ENCODE data around the gene SAP30BP. TPM values are rescaled to one million over a fixed set of nuclear protein-coding genes. Genes with fewer than 3 reads are reported as not detected.
A peak's percentile ranks its signal among the peaks of the same experiment; 100 is the strongest.

The SAP30BP gene
- total RNA-seq, 4 donors from 2014 or later, result 54.0 to 85.1 (median 74.1) TPM

DNA sequence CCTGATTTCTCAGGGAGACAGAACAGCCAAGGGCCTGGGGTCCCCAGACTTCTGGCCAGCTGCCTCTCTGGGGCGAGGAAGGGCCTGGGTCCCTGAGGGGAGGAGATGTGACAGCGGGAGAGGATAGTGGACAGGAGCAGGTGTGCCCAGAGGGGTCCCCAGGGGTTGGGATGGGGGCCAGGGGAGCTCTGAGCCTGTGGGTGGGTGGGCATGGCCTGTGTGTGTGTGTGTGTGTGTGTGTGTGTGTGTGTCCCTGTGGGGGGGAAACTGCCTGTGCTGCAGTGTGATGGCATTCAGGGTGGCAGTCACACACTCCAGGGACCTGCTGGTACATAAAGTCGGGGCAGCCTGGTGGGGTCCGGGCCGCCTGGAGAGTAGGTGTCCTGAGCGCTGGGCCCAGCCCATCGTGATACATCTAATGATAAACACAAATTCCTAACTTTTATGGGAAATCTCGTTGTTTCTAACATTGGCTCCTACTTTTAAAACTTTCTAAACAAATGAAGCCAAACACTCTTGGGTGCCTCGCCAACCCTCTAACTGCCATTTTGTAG, 55.5 kb downstream of the SAP30BP start:
- 59 to 63% methylated on average over 9 of the region's 9 CpGs for WGBS, 2 donors
- TF ChIP-seq POLR2A (IDR thresholded peaks at IDR 0.05), result no peak
- peak overlapping the region; percentile 51 for H3K4me3 ChIP-seq (ENCODE audit: low read depth, poor library complexity, severe bottlenecking)
- no peak for DNase-seq (ENCODE audit: low spot score in 2 of 2)
- intact Hi-C loops (cut with DNase I; ENCODE audit: low total_unique reads), result no loop called here

DNA sequence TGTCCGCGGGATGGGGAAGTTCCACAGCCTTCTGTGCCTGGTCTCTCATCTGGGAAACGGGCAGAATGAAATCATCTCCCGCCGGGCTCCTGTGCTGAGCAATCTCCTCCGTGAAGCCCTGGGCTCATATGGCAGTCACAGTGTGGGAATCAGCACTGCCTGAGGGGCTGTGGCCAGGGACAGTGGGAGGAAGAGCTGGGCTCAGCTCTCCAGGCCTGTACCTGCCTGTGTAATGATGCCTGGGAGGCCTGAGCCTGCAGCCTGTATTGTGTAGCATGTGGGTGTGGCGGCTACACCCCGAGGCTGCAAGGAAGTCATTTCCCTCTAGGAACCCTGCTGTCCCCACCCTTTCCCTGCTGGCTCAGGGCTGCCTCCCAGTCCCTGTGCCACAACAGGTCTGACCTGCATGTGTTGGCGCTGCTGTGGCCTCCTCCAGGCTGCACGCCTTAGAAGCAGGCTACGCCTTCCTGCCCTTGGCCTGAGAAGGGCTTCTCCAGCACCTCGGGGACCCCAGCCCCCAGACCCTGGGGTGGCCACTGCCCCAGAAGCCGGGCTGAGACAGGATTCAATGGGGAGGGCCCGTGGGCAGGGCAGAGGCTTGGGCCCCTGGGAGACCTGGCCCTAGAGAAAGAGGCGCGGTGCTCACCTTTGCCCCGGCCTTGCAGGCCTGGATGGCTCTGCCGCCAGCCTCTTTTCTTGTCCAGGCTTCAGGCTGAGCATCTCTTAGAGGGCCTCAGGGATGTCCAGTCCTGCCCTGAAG, 56.2 kb downstream of the SAP30BP start:
- TF ChIP-seq POLR2A (IDR thresholded peaks at IDR 0.05), result no peak
- TF ChIP-seq, protein P1, sequence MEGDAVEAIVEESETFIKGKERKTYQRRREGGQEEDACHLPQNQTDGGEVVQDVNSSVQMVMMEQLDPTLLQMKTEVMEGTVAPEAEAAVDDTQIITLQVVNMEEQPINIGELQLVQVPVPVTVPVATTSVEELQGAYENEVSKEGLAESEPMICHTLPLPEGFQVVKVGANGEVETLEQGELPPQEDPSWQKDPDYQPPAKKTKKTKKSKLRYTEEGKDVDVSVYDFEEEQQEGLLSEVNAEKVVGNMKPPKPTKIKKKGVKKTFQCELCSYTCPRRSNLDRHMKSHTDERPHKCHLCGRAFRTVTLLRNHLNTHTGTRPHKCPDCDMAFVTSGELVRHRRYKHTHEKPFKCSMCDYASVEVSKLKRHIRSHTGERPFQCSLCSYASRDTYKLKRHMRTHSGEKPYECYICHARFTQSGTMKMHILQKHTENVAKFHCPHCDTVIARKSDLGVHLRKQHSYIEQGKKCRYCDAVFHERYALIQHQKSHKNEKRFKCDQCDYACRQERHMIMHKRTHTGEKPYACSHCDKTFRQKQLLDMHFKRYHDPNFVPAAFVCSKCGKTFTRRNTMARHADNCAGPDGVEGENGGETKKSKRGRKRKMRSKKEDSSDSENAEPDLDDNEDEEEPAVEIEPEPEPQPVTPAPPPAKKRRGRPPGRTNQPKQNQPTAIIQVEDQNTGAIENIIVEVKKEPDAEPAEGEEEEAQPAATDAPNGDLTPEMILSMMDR (IDR thresholded peaks at IDR 0.05), result no peak
- intact Hi-C loops (cut with DNase I; ENCODE audit: low total_unique reads), result no loop called here
- H3K4me3 ChIP-seq (ENCODE audit: low read depth, poor library complexity, severe bottlenecking), result peak overlapping the region; percentile 4
- WGBS, 2 donors, result 30 to 49% methylated on average over 11 to 17 of the region's 18 CpGs
- peak in 1 of 2 donors; percentile 91 for DNase-seq (ENCODE audit: low spot score in 2 of 2)

DNA sequence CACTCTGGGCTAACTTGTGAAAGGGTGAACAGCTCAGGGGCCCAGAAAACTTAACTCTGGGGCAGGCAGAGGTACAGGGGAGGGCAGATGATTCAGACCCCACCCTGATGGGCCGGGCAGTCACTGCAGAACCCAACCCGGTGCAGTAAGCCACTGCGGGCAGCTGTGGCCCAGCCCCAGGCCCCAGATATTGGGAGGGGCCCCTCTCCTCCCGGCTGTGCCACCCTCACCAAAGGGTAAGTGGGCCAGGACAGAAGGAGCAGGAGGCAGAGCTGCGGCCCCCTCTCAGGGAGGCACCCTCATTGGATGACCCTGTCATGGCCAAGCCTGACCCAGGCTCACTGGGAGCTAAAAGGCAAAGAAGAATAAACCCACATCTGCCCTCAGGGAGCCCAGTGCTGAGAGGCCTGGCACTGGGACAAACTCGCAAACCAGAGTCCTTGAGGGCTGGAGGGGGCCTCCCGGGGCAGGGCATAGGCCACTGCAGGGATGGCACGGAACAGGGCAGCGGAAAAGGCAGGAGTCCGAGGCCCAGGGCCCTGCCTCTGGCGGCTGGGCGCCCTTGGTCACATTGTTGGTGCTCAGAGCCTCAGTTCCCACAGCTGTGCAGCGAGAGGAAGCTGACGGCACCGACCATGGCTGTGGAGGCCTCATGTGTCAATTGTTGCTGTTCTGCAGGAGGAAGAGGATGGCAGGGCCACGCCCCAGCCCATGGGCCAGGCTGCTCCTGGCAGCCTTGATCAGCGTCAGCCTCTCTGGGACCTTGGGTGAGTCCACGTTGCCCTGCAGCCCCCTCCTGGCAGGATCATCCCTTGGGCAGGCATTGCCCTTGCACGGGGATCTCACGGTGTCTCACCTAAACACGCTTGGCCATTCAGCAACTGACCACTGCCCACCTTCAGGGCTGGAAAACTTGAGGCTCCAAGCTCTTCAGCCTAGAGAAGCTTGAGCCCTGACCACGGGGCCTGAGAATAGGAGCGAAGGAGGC, 57.2 kb downstream of the SAP30BP start:
- WGBS, 2 donors, result 67 to 76% methylated on average over 16 to 19 of the region's 23 CpGs
- no peak overlapping the region for H3K4me3 ChIP-seq (ENCODE audit: low read depth, poor library complexity, severe bottlenecking)
- no peak for DNase-seq (ENCODE audit: low spot score in 2 of 2)
- TF ChIP-seq, protein P1 (IDR thresholded peaks at IDR 0.05), result no peak
- no peak for TF ChIP-seq POLR2A (IDR thresholded peaks at IDR 0.05)
- intact Hi-C loops (cut with DNase I; ENCODE audit: low total_unique reads), result no loop called here

DNA sequence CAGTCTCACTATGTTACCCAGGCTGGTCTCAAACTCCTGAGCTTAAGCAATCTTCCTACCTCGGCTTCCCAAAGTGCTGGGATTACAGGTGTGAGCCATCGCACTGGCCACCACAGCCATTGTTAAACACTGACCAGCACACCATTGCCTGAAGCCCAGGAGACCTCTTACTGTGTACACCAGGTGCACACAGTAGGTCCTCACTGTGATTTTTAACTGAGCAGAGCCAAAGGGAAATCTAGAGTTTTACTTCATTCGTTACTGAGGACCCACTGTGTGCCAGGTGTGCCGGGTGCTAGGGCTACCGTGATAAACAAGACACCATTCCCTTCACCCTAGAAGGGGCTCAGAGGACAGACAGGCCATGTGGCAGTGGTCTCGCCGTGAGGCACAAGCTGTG, 58.4 kb downstream of the SAP30BP start:
- no peak for TF ChIP-seq POLR2A (IDR thresholded peaks at IDR 0.05)
- TF ChIP-seq, protein P1 (IDR thresholded peaks at IDR 0.05), result no peak
- no peak for DNase-seq (ENCODE audit: low spot score in 2 of 2)
- intact Hi-C loops (cut with DNase I; ENCODE audit: low total_unique reads), result no loop called here
- WGBS, 2 donors, result 87 to 89% methylated on average over 7 of the region's 7 CpGs
- H3K4me3 ChIP-seq (ENCODE audit: low read depth, poor library complexity, severe bottlenecking), result no peak overlapping the region

DNA sequence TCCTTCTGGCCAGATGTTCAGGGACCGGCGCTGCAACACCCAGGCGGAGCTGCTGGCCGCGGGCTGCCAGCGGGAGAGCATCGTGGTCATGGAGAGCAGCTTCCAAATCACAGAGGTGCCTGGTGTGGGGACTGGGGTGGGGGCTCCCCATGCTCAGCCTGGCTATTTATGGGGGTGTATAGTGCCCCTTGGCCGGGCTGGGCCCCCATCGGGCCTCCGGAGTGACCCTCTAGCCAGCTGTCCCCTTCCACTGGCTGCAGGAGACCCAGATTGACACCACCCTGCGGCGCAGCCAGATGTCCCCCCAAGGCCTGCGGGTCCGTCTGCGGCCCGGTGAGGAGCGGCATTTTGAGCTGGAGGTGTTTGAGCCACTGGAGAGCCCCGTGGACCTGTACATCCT, 60.3 kb downstream of the SAP30BP start:
- H3K4me3 ChIP-seq (ENCODE audit: low read depth, poor library complexity, severe bottlenecking), result no peak overlapping the region
- TF ChIP-seq, protein P1 (IDR thresholded peaks at IDR 0.05), result no peak
- TF ChIP-seq POLR2A (IDR thresholded peaks at IDR 0.05), result no peak
- no peak for DNase-seq (ENCODE audit: low spot score in 2 of 2)
- WGBS, 2 donors, result 88 to 93% methylated on average over 15 to 16 of the region's 18 CpGs
- intact Hi-C loops (cut with DNase I; ENCODE audit: low total_unique reads), result no loop called here

DNA sequence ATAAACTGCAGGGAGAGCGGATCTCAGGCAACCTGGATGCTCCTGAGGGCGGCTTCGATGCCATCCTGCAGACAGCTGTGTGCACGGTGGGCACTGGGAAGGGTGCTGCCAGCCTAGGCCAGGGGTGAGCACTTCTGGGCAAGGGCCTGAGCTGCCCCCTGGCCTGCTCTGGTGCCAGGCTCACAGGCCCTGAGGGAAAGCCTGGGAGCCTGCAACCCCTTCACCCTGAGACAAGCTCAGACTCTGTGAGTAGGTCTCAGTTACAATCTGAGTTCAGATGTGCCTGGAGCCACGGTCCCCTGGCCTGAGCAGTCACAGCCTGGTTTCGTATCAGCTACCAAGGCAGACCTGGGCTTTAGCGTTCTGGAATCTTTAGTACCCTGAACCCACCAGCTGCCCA, 62.2 kb downstream of the SAP30BP start:
- TF ChIP-seq, protein P1 (IDR thresholded peaks at IDR 0.05), result no peak
- no peak for TF ChIP-seq POLR2A (IDR thresholded peaks at IDR 0.05)
- WGBS, 2 donors, result 78 to 85% methylated on average over 7 of the region's 7 CpGs
- intact Hi-C loops (cut with DNase I; ENCODE audit: low total_unique reads), result no loop called here
- no peak for DNase-seq (ENCODE audit: low spot score in 2 of 2)
- H3K4me3 ChIP-seq (ENCODE audit: low read depth, poor library complexity, severe bottlenecking), result no peak overlapping the region

Data from lower leg skin (tissue), 4 donors.